SH-SY5Y (cell line): Measurements from ENCODE around the gene RNF145.

Experiments
- GATA2 ChIP-seq: IDR thresholded peaks from 2 replicates; pipeline ENCODE4 v1.6.1; 2011; ENCODE audit warnings: mild to moderate bottlenecking, low read depth, low read length
- GATA3 ChIP-seq: IDR thresholded peaks from 2 replicates; pipeline ENCODE4 v1.6.1; 2011; ENCODE audit warnings: low read depth, mild to moderate bottlenecking, low read length, moderate library complexity

DNA sequence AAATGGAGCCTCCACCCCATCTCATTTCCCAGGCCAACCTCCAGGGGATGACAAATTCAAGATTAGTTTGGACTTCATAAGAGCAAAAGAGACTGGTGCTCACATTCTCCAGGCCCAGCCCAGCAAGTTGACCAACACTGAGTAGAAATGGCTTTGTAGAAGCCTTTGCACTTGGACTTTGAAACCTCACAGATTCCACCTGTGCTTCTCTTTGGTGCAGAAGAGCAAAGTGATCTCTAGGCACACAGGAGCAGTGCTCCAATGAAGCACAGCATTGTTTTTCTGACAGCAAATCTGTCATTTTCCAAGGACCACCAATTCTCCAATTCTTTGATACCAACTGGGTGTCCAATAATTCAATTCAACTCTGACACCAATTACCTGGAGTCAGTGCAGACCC is 17.1 kb upstream of the RNF145 start:
- TF ChIP-seq GATA2 (no peak), GATA3 (no peak)
